SU-DHL-6 (cell line): ENCODE measurements around the gene KCND3.

Source experiments
- EZH2phosphoT487 ChIP-seq: fragments of 200-600 bp; sonication (generic), shearing (Covaris generic); conservative IDR thresholded peaks from 2 replicates; pipeline ENCODE4 v1.6.1; 2018; ENCODE audit warnings: mild to moderate bottlenecking, antibody characterized with exemption, low read length, moderate library complexity, mixed read lengths
- TF ChIP-seq, protein P1 (sequence below): fragments of 200-600 bp; sonication (generic); IDR thresholded peaks from one replicate; pipeline ENCODE4 v1.5.1; 2017; ENCODE audit warnings: antibody characterized with exemption, mild to moderate bottlenecking, low read length, moderate library complexity; ENCODE audit not compliant: insufficient read depth, poor library complexity, severe bottlenecking

- TF ChIP-seq, protein P1, sequence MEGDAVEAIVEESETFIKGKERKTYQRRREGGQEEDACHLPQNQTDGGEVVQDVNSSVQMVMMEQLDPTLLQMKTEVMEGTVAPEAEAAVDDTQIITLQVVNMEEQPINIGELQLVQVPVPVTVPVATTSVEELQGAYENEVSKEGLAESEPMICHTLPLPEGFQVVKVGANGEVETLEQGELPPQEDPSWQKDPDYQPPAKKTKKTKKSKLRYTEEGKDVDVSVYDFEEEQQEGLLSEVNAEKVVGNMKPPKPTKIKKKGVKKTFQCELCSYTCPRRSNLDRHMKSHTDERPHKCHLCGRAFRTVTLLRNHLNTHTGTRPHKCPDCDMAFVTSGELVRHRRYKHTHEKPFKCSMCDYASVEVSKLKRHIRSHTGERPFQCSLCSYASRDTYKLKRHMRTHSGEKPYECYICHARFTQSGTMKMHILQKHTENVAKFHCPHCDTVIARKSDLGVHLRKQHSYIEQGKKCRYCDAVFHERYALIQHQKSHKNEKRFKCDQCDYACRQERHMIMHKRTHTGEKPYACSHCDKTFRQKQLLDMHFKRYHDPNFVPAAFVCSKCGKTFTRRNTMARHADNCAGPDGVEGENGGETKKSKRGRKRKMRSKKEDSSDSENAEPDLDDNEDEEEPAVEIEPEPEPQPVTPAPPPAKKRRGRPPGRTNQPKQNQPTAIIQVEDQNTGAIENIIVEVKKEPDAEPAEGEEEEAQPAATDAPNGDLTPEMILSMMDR: no peak
- no peak for TF ChIP-seq EZH2phosphoT487
Measured at GRCh38 chr1:111827946-111828345, 161.5 kb downstream of the KCND3 start.
